ENCODE results near the gene EXOC3. TPM values are rescaled to one million over a fixed set of nuclear protein-coding genes. Genes with fewer than 3 reads are reported as not detected.

The EXOC3 gene
- total RNA-seq, 2 experiments from 2014 or later: 67.7 to 68.8 TPM

DNA sequence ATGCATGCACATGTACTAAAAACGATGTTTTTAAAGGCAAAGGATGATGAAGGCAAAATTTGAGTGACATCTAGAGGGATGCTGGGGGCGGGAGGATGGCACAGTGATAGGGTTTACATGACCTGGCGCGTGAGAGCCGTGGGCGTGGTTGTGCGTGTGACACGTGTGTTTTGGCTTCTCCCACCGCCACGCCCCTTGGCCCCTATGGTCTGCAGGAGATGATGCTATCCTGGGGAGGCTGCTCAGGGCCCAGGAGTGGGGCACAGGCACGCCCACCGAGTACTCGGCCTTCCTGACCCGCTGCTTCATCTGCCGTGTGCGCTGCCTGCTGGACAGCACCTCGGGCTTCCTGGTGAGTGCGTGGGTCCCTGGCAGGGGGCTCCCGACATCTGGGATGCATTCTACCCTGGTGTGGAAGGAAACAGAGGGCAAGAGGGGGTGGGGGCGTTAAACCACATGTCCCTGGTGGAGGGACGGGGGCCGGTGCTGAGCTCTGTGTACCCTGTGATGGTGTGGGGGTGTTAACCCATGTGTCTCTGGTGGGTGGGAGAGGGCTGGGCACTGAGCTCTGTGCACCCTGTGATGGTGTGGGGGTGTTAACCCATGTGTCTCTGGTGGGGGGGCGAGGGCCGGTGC lies 19.2 kb upstream of the EXOC3 start:
- POLR2A ChIA-PET: interaction anchor here (0.7 to 1.0 kb wide), 2 partner anchors 103 to 153 kb away, joined by 3 to 4 read pairs; partner anchors contain the start of genes AHRR and PDCD6

DNA sequence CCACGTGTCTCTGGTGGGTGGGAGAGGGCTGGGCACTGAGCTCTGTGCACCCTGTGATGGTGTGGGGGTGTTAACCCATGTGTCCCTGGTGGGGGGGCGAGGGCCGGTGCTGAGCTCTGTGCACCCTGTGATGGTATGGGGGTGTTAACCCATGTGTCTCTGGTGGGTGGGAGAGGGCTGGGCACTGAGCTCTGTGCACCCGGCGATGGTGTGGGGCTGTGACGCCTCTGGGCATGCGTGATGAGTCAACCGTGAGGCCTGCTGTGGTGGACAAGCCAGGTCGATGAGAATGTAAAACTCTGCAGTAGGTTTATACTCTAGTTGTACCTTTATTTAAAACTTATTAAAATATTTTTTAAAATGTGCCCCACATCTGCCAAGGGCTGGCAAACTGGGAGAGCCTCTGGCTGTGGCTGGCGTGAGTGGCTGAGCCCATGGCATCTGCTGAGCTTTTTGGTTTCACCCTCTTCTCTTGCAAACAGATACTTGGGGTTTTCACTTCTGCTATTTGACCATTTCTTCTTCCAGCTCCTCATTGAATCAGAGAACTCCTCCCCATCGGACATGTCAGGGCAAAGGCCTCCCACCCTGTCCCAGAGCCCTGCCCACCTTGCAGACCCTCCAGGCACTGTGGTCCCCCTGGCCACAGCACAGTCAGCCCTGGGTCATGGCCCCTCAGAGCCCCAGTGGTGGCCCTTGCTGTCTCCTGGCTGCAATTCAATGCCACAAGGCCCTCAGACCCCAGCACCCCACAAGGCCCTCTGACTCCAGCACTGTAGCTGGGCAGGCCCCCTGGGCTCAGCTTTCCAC lies 18.5 kb upstream of the EXOC3 start:
- Mint-ChIP-seq H3K9me3 (no peaks in the 10 kb centered on the region), H3K27ac (peak overlapping the region; percentile 35), H3K27me3 (no peaks in the 10 kb centered on the region), H3K36me3 (ENCODE audit: low read depth) (peaks cover 16% of the 10 kb centered on the region), H3K4me1 (peaks cover 23% of the 10 kb centered on the region), H3K4me3 (no peak overlapping the region)
- ChIA-PET POLR2A (interaction anchor here (0.7 to 1.0 kb wide), 2 partner anchors 104 to 153 kb away, joined by 3 to 4 read pairs; partner anchors contain the start of genes AHRR and PDCD6), CTCF (interaction anchor here (1.1 to 2.5 kb wide), 4 partner anchors 59 to 236 kb away, joined by 3 to 22 read pairs (median 10); no protein-coding TSS in a partner anchor)
- no peak for DNase-seq

More for the DNA sequence above, 19.2 kb upstream of the EXOC3 start:
- Mint-ChIP-seq H3K4me1 (peaks cover 23% of the 10 kb centered on the region), H3K9me3 (no peaks in the 10 kb centered on the region), H3K27me3 (no peaks in the 10 kb centered on the region), H3K4me3 (no peak overlapping the region), H3K36me3 (ENCODE audit: low read depth) (peaks cover 16% of the 10 kb centered on the region), H3K27ac (no peak overlapping the region)
- DNase-seq: no peak
- CTCF ChIA-PET: interaction anchor here (2.4 to 2.5 kb wide), 2 partner anchors 107 to 236 kb away, joined by 16 to 22 read pairs; no protein-coding TSS in a partner anchor

DNA sequence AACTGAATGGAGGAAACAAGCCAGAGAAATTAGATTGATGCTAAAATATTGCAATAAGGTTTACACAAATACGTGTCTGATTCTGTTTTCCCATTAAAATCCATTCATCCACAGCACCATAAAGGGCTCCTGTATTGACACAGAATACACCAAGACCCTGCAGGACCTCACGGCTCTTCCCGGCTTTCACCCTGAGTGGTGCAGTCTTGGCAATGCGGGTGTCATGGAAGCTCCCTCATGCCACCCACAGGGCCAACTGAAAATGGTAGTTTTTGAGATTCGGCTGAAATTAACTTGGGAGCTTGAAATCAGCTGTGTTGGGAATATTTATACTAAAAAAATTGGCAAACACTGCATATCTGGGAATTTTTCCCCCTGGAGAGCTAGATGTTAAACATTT lies 17.3 kb upstream of the EXOC3 start:
- POLR2A ChIA-PET: interaction anchor here (1.2 kb wide), 2 partner anchors 24 to 154 kb away, joined by 3 to 4 read pairs; partner anchors contain the start of gene PDCD6
- CTCF ChIA-PET: interaction anchor here (0.7 to 2.5 kb wide), 8 partner anchors 13 to 238 kb away, joined by 3 to 22 read pairs (median 4); no protein-coding TSS in a partner anchor
- peak; percentile 46 for DNase-seq
- Mint-ChIP-seq H3K4me3 (no peak overlapping the region), H3K36me3 (ENCODE audit: low read depth) (peaks cover 12% of the 10 kb centered on the region), H3K27ac (no peak overlapping the region), H3K27me3 (no peaks in the 10 kb centered on the region), H3K4me1 (peaks cover 23% of the 10 kb centered on the region), H3K9me3 (no peaks in the 10 kb centered on the region)

DNA sequence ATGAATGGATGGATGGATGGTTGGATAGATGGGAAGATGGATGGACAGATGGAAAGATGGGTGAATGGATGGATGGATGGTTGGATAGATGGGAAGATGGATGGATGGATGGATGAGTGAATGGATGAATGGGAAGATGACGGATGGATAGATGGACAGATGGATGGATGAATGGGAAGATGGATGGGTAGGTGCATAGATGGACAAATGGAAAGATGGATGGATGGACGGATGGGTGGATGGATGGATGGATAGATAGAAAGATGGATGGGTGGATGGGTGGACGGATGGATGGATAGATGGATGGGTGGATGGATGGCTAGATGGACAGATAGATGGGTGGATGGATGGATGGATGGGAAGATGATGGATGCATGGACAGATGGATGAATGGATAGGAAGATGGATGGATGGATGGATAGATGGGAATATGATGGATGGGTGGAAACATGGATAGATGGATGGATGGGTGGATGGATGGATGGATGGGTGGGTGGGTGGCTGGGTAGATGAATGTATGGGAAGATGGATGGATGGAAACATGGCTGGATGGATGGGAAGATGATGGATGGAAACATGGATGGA lies 16.5 kb upstream of the EXOC3 start:
- H3K4me1 Mint-ChIP-seq: peaks cover 23% of the 10 kb centered on the region
- no peaks in the 10 kb centered on the region for H3K9me3 Mint-ChIP-seq
- H3K27ac Mint-ChIP-seq: no peak overlapping the region
- ChIA-PET POLR2A (interaction anchor here (1.2 kb wide), 2 partner anchors 24 to 155 kb away, joined by 3 to 4 read pairs; partner anchors contain the start of gene PDCD6), CTCF (interaction anchor here (0.7 to 2.5 kb wide), 7 partner anchors 14 to 238 kb away, joined by 3 to 22 read pairs (median 5); no protein-coding TSS in a partner anchor)
- no peak for DNase-seq
- no peak overlapping the region for H3K4me3 Mint-ChIP-seq
- no peaks in the 10 kb centered on the region for H3K27me3 Mint-ChIP-seq
- peaks cover 12% of the 10 kb centered on the region for H3K36me3 Mint-ChIP-seq (ENCODE audit: low read depth)

DNA sequence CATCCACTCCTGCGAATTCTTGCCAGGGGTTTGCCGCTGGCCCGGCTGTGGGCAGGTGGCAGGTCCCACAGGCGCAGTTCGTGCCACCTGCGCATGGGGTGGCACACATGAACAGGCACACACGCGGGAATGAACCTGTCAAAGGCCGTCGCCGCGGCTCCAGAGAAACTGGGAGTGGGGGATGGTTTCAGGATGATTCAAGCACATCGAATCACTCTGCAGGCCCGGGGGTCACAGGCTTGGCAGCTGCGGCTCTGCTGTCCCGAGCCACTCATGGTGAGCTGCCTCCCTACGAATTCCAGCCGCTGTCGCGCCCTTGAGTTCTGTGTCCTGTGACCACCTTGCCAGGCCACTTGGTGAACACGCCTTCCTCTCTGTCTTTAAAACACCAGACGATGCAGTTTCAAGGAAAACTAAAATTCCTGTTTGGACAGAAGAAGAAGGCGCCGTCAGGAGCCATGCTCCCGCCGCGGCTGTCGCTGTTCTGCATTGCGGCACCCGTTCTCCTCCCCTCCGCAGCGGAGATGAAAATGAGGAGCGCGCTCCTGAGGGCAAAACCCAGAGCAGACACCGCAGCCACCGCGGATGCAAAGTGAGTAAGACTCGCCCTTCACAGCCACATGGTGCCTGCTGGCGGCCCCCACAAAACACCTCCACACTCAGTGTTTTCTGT lies 15.4 kb upstream of the EXOC3 start:
- Mint-ChIP-seq H3K36me3 (ENCODE audit: low read depth) (peaks cover 12% of the 10 kb centered on the region), H3K27ac (no peak overlapping the region), H3K4me3 (no peak overlapping the region), H3K4me1 (peaks cover 23% of the 10 kb centered on the region), H3K9me3 (no peaks in the 10 kb centered on the region), H3K27me3 (no peaks in the 10 kb centered on the region)
- peak; percentile 14 for DNase-seq
- ChIA-PET POLR2A (no interaction called here), CTCF (no interaction called here)

DNA sequence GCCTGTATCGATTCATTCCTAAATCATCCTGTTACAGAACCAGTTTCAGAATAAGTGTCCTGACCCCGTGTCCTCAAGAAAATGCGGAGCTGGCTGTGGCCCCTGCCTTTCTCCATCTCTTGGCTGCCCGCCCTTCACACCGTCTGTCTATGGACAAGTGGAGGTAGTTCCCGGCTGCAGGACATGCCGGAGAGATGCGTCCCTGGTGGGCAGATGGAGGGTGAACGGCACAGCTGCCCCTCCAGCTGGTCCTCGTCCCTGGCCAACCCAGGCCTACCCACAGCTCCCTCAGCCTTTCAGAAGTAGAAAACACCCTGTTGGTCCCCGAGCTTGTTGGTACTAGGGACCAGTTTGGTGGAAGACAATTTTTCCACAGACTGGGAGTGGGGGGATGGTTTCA lies 14.8 kb upstream of the EXOC3 start:
- ChIA-PET CTCF (interaction anchor here (1.4 to 2.8 kb wide), 2 partner anchors 108 to 111 kb away, joined by 6 to 8 read pairs; no protein-coding TSS in a partner anchor), POLR2A (no interaction called here)
- Mint-ChIP-seq H3K27ac (no peak overlapping the region), H3K4me3 (no peak overlapping the region), H3K27me3 (no peaks in the 10 kb centered on the region), H3K36me3 (ENCODE audit: low read depth) (peaks cover 12% of the 10 kb centered on the region), H3K4me1 (peaks cover 18% of the 10 kb centered on the region), H3K9me3 (no peaks in the 10 kb centered on the region)
- peak; percentile 11 for DNase-seq

DNA sequence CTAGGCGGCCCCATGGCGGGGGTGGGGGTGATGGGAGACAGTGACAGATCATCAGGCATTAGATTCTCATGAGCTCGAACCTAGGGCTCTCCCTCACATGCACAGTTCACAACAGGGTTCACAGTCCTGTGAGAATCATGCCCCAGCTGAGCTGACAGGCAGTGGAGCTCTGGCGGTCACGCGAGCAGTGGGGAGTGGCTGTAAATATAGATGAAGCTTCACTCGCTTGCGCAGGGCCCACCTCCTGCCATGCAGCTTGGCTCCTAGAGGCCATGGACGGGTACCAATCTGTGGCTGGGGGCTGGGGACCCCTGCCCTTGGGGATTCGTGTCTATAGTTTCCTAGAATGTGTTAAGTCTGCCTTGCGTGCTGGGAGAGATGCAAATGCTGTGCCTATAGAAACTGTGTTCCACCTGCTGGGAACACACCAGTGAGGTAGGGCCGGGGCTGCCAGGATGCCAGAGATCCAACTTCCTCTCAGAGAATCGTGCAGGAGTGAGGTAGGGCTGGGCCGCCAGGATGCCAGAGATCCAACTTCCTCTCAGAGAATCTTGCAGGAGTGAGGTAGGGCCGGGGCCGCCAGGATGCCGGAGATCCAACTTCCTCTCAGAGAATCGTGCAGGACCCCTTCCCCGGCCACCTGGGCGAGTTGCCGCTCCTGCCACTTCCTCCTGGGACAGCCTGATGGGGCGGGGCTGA lies 14.1 kb upstream of the EXOC3 start:
- H3K4me3 Mint-ChIP-seq: no peak overlapping the region
- H3K9me3 Mint-ChIP-seq: no peaks in the 10 kb centered on the region
- peaks cover 14% of the 10 kb centered on the region for H3K4me1 Mint-ChIP-seq
- H3K27ac Mint-ChIP-seq: no peak overlapping the region
- H3K36me3 Mint-ChIP-seq (ENCODE audit: low read depth): peaks cover 8% of the 10 kb centered on the region
- no peaks in the 10 kb centered on the region for H3K27me3 Mint-ChIP-seq
- POLR2A ChIA-PET: no interaction called here
- CTCF ChIA-PET: interaction anchor here (1.4 to 2.8 kb wide), 2 partner anchors 109 to 112 kb away, joined by 6 to 8 read pairs; no protein-coding TSS in a partner anchor
- peak; percentile 15 for DNase-seq

DNA sequence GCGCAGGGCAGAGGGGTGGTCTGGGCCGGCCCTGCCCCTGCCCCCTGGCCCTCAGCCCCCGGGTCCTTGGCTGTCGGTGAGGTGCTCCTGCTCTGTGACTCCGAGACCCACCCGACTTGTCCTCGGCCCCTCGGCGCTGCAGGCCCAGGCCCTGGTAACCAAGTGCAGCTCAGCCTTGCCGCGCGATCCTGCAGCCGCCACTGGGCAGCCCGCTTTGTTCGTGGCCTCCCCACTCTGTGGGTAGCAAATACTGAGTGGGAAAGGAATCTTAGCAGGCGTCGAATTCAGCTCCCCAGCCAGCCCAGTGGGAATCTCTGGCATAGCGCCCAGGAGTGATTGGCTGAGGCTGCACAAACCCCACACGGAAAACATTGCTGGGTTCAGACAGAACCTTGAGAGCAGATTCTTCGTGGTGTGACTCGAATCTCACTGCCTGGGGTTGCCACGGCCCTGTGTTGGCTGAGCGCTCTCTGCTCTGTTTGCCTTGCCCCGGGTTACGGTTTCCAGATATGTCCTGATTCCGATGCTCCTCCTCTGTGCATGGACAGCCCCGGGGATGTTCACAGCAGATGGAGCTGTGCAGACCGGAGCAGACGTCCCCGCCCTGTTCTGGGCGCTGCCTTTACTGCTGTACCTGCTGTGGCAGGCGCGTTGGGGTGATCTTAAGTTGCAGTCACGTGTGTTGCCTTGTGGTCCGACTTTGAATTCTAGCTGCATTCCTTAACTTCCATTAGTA lies 13.4 kb upstream of the EXOC3 start:
- ChIA-PET CTCF (interaction anchor here (1.4 to 3.1 kb wide), 3 partner anchors 109 to 113 kb away, joined by 6 to 34 read pairs (median 8); no protein-coding TSS in a partner anchor), POLR2A (no interaction called here)

DNA sequence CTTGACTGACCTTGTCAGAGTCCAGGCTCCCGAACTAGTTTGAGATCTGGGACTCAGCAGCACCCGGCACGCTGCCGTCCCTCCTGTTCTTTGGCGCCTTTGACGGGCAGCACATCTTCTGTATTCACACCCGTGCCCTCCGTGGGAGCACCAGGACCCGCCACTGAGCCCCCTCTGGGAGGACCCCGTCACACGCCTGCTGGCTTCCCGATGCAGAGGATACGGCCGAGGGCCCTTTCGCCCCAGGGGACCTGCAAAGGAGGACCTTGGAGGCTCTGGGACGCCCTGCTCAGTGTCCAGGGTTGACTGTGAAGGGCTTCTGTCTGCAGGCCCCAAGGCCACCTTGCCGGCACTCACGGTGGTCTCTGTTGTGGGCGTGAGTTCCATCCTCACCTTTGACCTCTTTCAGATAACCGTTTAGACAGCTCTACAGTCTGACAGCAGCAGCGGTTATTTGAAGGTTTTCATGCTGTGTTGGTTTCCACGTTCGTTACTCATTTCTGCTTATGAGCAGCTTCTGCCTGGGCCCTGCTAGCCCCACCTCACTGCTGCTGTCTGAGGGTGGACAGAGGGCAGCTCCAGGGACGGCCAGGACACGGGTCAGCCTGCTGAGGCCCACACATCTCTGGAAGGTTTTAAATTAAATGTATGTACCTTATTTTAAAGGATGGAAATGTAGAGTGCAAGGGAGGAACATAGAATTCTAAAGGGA lies 12.6 kb upstream of the EXOC3 start:
- POLR2A ChIA-PET: interaction anchor here (1.2 kb wide), 1 partner anchor 11 kb away, joined by 3 read pairs; no protein-coding TSS in a partner anchor
- CTCF ChIA-PET: interaction anchor here (0.9 to 3.1 kb wide), 7 partner anchors 17 to 242 kb away, joined by 3 to 34 read pairs (median 5); no protein-coding TSS in a partner anchor
- Mint-ChIP-seq H3K36me3 (ENCODE audit: low read depth) (peaks cover 8% of the 10 kb centered on the region), H3K4me1 (peaks cover 7% of the 10 kb centered on the region), H3K4me3 (no peak overlapping the region), H3K27me3 (no peaks in the 10 kb centered on the region), H3K9me3 (no peaks in the 10 kb centered on the region), H3K27ac (no peak overlapping the region)
- DNase-seq: peak; percentile 15

More for the DNA sequence above, 13.4 kb upstream of the EXOC3 start:
- peaks cover 12% of the 10 kb centered on the region for H3K4me1 Mint-ChIP-seq
- no peaks in the 10 kb centered on the region for H3K27me3 Mint-ChIP-seq
- peaks cover 8% of the 10 kb centered on the region for H3K36me3 Mint-ChIP-seq (ENCODE audit: low read depth)
- DNase-seq: peak; percentile 11
- no peak overlapping the region for H3K27ac Mint-ChIP-seq
- H3K9me3 Mint-ChIP-seq: no peaks in the 10 kb centered on the region
- H3K4me3 Mint-ChIP-seq: no peak overlapping the region

DNA sequence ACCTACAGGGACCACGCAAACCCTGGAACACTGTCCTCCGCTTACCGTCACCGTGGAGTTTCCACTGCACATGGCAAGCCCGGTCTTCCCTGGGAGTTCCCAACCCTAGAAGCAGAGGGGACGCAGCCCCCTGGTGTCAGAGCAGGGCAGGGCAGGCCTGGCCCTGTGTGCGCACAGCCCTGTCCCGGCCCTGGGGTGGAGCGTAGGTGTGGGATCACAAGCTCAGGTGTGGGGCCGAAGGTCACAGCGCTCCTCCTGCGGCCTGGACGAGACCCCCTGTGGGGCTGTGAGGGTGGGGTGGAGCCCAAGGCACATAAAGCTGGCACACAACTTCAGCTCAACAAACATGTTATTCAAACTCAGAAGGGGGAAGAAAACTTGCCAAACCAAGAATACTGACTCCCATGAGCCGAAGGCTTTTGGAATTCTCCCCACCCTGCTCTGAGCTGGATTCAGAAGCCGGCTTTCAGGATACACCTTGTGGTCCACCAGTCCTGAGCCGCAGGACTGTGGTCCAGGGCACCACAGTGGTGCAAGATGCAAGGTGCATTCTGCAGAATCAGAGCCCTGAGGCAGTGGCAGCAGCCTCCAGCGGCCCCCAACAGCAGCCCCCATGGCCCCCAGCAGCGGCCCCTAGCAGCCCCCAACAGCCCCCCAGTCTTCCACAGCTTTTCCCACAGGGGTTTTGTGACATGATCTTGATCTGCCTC lies 11.8 kb upstream of the EXOC3 start:
- peak; percentile 48 for DNase-seq
- Mint-ChIP-seq H3K9me3 (no peaks in the 10 kb centered on the region), H3K4me1 (peaks cover 3% of the 10 kb centered on the region), H3K27me3 (no peaks in the 10 kb centered on the region), H3K36me3 (ENCODE audit: low read depth) (peaks cover 8% of the 10 kb centered on the region), H3K27ac (no peak overlapping the region), H3K4me3 (no peak overlapping the region)
- ChIA-PET CTCF (interaction anchor here (0.6 to 3.1 kb wide), 12 partner anchors 11 to 242 kb away, joined by 3 to 34 read pairs (median 4); partner anchors contain the start of gene PDCD6), POLR2A (interaction anchor here (0.7 to 1.2 kb wide), 2 partner anchors 11 to 114 kb away, joined by 3 to 5 read pairs; no protein-coding TSS in a partner anchor)

All from activated CD4-positive, alpha-beta memory T cell treated with anti-CD3 and anti-CD28 coated beads, Interleukin-2, amount 10 ng/mL, durations not matched to agents 7 days and 5 days (primary cell).